ENCODE measurements around the gene ZC3H11A. TPM values are rescaled to one million over a fixed set of nuclear protein-coding genes. Genes with fewer than 3 reads are reported as not detected.
"Not testable (repeated sequence)": the region's sequence is repeated elsewhere in the genome, so short reads cannot be mapped to it uniquely, and the experiment has no call there.

The ZC3H11A gene
- total RNA-seq, 1 experiment from 2014 or later: 82.6 TPM

GRCh38 chr1:203828503-203828902, 33.1 kb downstream of the ZC3H11A start:
- no peaks in the 10 kb centered on the region for H3K9me2 ChIP-seq (ENCODE audit: insufficient read depth)
- no TSS peak for BruUV-seq (replicated peaks)
- RAD21 ChIA-PET (ENCODE audit: low non-redundant PET in 1 of 2, low total read pairs in 2 of 2, uncharacterized antibody in 2 of 2, unreplicated experiment in 2 of 2): no interaction called here
- DNase-seq (ENCODE audit: low read depth, low spot score) (no peak), ATAC-seq (no peak)
- peaks cover 47 to 53% of the 10 kb centered on the region in 2 experiments for H3K36me3 ChIP-seq (ENCODE audit: control insufficient read depth in 1 of 2, insufficient read depth in 2 of 2, low read length in 2 of 2)
- no peak overlapping the region for H3K9ac ChIP-seq (ENCODE audit: low read length)
- no peak overlapping the region for H2AFZ ChIP-seq (ENCODE audit: low read depth, low read length, poor library complexity, severe bottlenecking)
- POLR2A ChIA-PET: no interaction called here
- TF ChIP-seq EGR1 (IDR thresholded peaks at IDR 0.05; ENCODE audit: low read depth) (no peak), CTCF (IDR thresholded peaks at IDR 0.05 in 2 of 3, conservative IDR thresholded peaks at IDR 0.05 in 1 of 3; ENCODE audit: borderline replicate concordance in 1 of 3, insufficient read depth in 1 of 3, low read depth in 2 of 3, low read length in 2 of 3) (no peak), JUND (IDR thresholded peaks at IDR 0.05) (no peak), CEBPB (IDR thresholded peaks at IDR 0.05; ENCODE audit: low read depth) (no peak), MAX (IDR thresholded peaks at IDR 0.05) (no peak), ATF3 (IDR thresholded peaks at IDR 0.05) (no peak), ZNF274 (IDR thresholded peaks at IDR 0.05; ENCODE audit: low read depth, low read length) (no peak), SRF (IDR thresholded peaks at IDR 0.05; ENCODE audit: low read depth) (no peak), SP1 (IDR thresholded peaks at IDR 0.05; ENCODE audit: low read depth) (no peak), SIN3A (IDR thresholded peaks at IDR 0.05; ENCODE audit: low read depth) (no peak), ZBTB33 (IDR thresholded peaks at IDR 0.05; ENCODE audit: extremely low read depth, insufficient replicate concordance, low read length) (no peak)
- H3K27ac ChIP-seq (ENCODE audit: low read depth, low read length): no peak overlapping the region
- no peak overlapping the region for H3K4me2 ChIP-seq (ENCODE audit: low read length)
- H3K9me3 ChIP-seq (ENCODE audit: control insufficient read depth in 1 of 2, insufficient read depth in 1 of 2, low read depth in 1 of 2, low read length in 2 of 2): no peaks in the 10 kb centered on the region
- no peaks in the 10 kb centered on the region for H3K4me1 ChIP-seq (ENCODE audit: control insufficient read depth in 1 of 2, insufficient read depth in 2 of 2, low read length in 2 of 2)
- peaks cover 39% of the 10 kb centered on the region for H3K79me2 ChIP-seq (ENCODE audit: insufficient read depth, low read length)
- CTCF ChIA-PET: no interaction called here
- no peak overlapping the region for H3K4me3 ChIP-seq (replicated peaks in 1 of 2; ENCODE audit: low read depth in 1 of 2, low read length in 2 of 2)
- H4K20me1 ChIP-seq (ENCODE audit: insufficient read depth): peaks cover 5% of the 10 kb centered on the region; the same call in 1 of the 2 replicates
- H3K27me3 ChIP-seq (ENCODE audit: insufficient read depth, low read length): no peaks in the 10 kb centered on the region
- intact Hi-C loops (cut with micrococcal nuclease): no loop called here

- H3K4me1 ChIP-seq (ENCODE audit: control insufficient read depth in 1 of 2, insufficient read depth in 2 of 2, low read length in 2 of 2); H3K27me3 ChIP-seq (ENCODE audit: insufficient read depth, low read length); DNase-seq (ENCODE audit: low read depth, low spot score); RAD21 ChIA-PET (ENCODE audit: low non-redundant PET in 1 of 2, low total read pairs in 2 of 2, uncharacterized antibody in 2 of 2, unreplicated experiment in 2 of 2); H3K27ac ChIP-seq (ENCODE audit: low read depth, low read length); H3K4me2 ChIP-seq (ENCODE audit: low read length); CTCF ChIA-PET; H3K9ac ChIP-seq (ENCODE audit: low read length); ATAC-seq; POLR2A ChIA-PET; H3K9me2 ChIP-seq (ENCODE audit: insufficient read depth); H3K4me3 ChIP-seq (replicated peaks in 1 of 2; ENCODE audit: low read depth in 1 of 2, low read length in 2 of 2); H2AFZ ChIP-seq (ENCODE audit: low read depth, low read length, poor library complexity, severe bottlenecking); H3K9me3 ChIP-seq (ENCODE audit: control insufficient read depth in 1 of 2, insufficient read depth in 1 of 2, low read depth in 1 of 2, low read length in 2 of 2); H4K20me1 ChIP-seq (ENCODE audit: insufficient read depth); BruUV-seq (replicated peaks); intact Hi-C loops (cut with micrococcal nuclease): not testable (repeated sequence)
- H3K79me2 ChIP-seq (ENCODE audit: insufficient read depth, low read length): peaks cover 32% of the 10 kb centered on the region
- peaks cover 41 to 58% of the 10 kb centered on the region in 2 experiments for H3K36me3 ChIP-seq (ENCODE audit: control insufficient read depth in 1 of 2, insufficient read depth in 2 of 2, low read length in 2 of 2)
These were observed 33.8 kb downstream of the ZC3H11A start for GRCh38 chr1:203829247-203829646.
